GM19351 (cell line): ENCODE results near the gene DOK6.
"Not testable (repeated sequence)": the region's sequence is repeated elsewhere in the genome, so short reads cannot be mapped to it uniquely, and the experiment has no call there.

Experiments
- ATAC-seq: cut with Tn5 transposase; IDR thresholded peaks from one replicate; pipeline ENCODE4 v1.9.1; 2021; ENCODE audit warnings: mild to moderate bottlenecking, moderate library complexity; ENCODE audit not compliant: unreplicated experiment

The DOK6 gene

GRCh38 chr18:69617888-69618287, 217.2 kb downstream of the DOK6 start:
- ATAC-seq = no peak

DNA sequence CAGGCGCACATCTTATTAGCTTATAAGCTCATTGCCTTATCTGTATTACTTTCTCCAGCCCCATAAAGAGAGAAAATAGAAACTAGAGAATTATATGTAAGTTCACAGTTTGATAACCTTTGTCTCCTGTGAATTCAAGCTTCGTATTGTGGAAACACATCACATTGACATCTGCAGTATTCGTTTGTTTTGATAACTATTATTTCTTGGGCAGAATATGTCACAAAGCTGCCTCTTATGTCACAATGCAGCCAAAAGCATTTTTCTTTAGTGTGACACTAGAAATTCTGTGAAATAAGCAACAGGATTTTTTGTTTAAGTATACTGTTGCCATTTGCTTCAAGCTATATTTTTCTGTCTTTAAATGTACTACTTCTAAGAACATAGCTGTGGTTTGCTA, 221.5 kb downstream of the DOK6 start:
- ATAC-seq = no peak

- no peak for ATAC-seq
These were observed 222.3 kb downstream of the DOK6 start for GRCh38 chr18:69622961-69623360.

- ATAC-seq = no peak
These were observed 225.5 kb downstream of the DOK6 start for GRCh38 chr18:69626171-69626570.

GRCh38 chr18:69626643-69627242, 226.1 kb downstream of the DOK6 start:
- no peak for ATAC-seq

DNA sequence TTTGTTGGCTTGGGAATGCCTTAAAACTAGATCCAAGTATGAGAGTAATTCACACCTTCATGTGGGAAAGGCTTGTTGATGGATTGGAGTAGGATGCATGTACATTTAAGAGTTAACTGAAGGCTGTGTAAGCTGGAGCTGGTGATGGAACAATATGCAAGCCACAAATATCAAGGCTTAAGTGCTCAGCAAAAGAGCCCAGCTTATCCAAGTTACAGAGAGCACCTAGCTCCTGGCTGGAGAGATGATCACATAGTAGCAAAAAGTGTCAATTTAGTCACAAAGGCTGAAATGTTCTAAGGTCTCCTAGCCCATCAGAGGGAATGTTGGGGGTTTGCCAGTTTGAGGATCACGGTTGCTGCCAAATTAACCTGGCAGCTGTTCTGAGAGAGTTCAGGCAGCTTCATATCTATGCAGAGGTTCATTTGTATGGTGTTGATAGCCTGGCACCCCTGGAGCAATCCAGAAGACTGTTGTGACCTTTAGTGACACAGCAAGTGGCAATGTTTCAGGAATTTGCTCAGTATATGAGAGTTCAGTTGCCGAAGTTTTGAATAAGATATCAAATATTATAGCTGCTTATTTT, 228.2 kb downstream of the DOK6 start:
- no peak for ATAC-seq

- ATAC-seq = no peak
These were observed 230.6 kb downstream of the DOK6 start for GRCh38 chr18:69631281-69631680.

DNA sequence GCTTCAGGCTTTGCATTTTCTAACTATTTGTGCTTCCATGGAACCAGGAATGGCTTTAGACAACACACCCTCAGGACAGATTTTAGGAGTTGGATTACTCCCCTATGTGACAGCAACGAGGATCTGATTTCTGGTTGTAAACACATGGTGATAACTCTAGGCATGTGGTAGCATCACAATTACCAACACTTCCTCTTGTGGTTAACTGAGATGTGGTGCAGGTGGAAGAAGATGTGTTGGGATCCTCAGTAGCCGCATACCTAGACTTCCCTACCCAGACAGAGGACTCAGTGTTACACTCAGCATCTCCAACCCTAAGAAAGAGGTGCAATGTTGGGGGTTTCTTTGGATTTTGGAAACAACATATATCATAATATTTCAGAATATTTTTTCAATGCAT, 234.8 kb downstream of the DOK6 start:
- no peak for ATAC-seq

DNA sequence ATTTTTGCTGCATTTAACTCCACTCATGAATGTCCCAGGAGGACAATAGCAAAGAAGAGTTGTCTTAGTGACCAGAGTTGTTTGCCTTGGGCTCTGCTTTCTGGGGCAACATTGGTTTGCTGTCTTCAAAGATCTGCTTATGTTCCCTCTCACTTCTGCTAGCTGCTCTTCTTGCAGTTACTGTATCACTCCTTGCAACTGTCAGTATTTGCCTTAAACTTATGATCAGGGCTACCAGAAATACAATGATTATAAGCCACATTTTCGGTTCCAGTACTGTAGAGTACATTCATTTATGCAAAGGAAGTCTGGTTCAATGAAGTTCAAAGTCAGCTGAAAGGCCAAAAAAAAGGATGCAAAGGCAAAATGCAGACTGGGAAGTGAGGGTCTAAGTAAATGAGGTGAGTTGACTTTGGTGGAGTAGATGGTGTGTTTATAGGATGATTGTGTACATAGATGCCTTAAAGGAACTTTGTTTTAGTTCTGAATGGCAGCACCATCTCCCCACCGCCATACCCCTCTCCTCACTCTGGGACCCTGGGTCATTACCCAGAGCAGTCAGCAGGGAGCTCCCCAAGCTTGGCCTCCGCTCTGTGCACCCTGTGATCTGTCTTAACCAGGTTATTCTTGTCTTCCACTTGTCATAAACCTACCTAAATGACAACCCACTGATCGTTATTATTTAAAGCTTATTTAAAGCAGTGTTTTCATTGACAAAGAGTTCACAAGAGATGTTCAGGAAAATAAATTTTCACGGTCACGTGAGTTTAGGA, 236.0 kb downstream of the DOK6 start:
- ATAC-seq = peak; percentile 70

DNA sequence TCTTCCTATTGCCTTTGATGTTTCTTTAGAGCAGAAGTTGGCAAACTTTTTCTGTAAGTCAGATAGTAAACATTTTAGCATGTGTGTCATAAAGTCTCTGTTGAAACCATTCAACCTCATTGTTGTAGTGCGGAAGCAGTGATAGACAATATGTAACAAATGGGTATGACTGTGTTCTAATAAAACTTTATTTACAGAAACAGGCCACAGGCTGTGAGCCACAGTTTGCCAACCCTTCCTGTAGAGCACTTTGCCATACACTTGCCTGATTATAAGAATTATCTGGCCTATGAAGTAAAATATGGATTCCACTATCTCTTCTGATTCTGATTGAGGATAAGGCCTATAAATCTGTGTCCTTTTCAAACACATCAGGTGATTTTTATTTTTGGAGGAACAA, 237.4 kb downstream of the DOK6 start:
- no peak for ATAC-seq

- no peak for ATAC-seq
These were observed 247.0 kb downstream of the DOK6 start for GRCh38 chr18:69647702-69648101.

GRCh38 chr18:69648486-69648885, 247.8 kb downstream of the DOK6 start:
- ATAC-seq = no peak

DNA sequence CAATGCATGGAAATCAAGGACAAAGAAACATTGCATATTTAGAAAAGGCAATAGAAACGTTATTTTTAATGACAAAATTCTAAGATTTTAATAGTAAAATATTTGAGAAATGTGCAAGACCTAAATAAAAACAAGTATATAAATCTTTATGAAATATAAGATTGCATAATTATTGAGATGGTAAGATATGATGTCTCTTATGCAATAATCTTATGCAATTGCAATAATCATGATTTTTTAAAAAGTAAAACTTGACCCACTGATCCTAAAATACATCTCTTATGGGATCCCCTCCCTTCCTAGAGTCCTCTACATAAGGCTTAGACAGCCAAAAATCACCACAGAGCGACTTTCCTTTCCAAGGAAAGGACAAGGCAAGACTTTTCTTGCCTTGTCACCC, 249.0 kb downstream of the DOK6 start:
- no peak for ATAC-seq

- no peak for ATAC-seq
These were observed 250.6 kb downstream of the DOK6 start for GRCh38 chr18:69651243-69651642.

GRCh38 chr18:69655816-69656215, 255.1 kb downstream of the DOK6 start:
- no peak for ATAC-seq

- ATAC-seq = no peak
These were observed 257.4 kb downstream of the DOK6 start for GRCh38 chr18:69658103-69658502.

DNA sequence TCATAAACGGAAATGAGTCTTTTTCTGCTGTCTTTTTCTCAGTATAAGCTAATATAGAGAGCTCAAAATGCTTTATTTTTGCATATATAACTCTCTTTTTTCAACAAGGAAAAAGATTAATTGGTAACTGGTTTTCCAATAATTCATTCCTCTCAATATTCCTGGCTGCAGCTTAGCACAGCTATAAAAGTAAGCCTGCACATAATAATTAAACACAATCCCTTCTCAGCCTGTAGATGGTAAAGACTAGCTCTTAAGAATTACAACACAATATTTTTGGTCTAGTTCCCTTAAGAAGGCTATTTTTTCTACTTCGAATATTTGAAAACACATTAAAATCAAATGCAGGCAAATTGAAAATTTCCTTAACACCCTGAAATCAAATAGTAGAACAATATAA, 258.0 kb downstream of the DOK6 start:
- no peak for ATAC-seq

- ATAC-seq = no peak
These were observed 258.5 kb downstream of the DOK6 start for GRCh38 chr18:69659142-69659651.

DNA sequence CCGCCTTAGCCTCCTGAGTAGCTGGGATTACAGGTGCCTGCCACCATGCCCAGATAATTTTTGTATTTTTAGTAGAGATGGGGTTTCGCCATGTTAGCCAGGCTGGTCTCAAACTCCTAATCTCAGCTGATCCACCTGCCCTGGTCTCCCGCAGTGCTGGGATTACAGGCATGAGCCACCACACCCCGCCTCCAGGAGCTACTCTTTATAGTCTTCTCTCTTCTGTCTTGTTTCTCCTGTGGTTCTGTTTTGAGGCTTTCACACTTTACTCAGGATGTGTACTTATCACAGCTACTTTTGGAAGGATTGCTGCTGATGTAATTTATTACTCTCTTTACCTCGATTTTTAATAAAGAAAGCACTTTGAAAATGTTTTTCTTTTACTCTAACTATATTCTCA, 261.4 kb downstream of the DOK6 start:
- not testable (repeated sequence) for ATAC-seq

DNA sequence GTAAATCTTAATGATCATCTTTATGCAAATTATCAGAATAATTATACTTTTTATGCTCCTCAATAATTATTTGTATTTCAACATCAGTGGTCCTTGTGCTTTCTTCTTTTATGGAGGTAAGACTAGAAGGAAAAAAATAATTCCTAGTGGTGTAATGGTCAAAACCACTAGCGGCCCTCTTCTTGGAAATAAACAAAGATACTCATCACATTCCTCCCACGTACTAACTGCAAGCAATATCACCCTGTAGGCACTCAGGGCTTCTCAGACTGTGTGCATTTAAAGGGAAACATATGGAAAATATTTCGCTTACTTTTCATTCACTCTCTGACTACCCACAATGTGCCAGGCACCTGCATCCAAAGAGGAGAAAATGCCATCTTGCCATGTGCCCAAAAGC, 263.7 kb downstream of the DOK6 start:
- ATAC-seq = no peak

DNA sequence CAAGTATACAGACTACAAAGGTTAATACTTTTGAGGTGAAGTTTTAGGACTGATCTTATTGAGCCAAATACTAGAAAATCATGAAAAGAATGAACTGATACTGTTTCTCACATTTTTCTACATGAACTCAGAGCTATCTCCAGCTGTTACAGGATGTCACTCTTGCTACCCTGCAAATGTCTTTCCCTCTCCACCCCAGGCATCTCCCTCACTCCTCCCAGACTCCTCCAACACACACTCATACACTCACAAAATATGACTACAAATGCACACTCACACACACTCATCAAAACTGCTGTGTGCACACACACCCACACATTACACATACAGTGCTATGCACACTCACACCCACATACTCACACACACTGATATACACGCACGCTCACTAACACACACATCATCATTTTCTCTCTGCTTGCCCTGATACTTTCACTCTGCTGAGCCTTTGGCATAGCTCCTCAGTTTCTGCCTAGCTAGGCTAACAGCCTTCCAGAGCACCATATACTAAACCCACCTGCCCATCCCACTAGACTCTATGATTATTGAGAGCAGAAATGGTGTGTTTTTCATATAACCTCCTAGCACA, 273.7 kb downstream of the DOK6 start:
- ATAC-seq = no peak

GRCh38 chr18:69674966-69675365, 274.3 kb downstream of the DOK6 start:
- ATAC-seq = no peak
